GM19395 (cell line): ENCODE results near the gene AP1S3.
A peak's percentile ranks its signal among the peaks of the same experiment; 100 is the strongest.

Experiments used
- ATAC-seq: cut with Tn5 transposase; IDR thresholded peaks from one replicate; pipeline ENCODE4 v1.9.1; 2021; ENCODE audit warnings: mild to moderate bottlenecking, moderate library complexity; ENCODE audit not compliant: unreplicated experiment

AP1S3 gene

GRCh38 chr2:223725986-223726970 is 111.1 kb downstream of the AP1S3 start:
- ATAC-seq: no peak

GRCh38 chr2:223725494-223725893 is 111.9 kb downstream of the AP1S3 start:
- no peak for ATAC-seq

- ATAC-seq: no peak
Observed at GRCh38 chr2:223724861-223725260, 112.5 kb downstream of the AP1S3 start.

- no peak for ATAC-seq
Observed at GRCh38 chr2:223723954-223724411, 113.4 kb downstream of the AP1S3 start.

- ATAC-seq: no peak
Observed at GRCh38 chr2:223722226-223722625, 115.2 kb downstream of the AP1S3 start.

- no peak for ATAC-seq
Observed at GRCh38 chr2:223721746-223722145, 115.6 kb downstream of the AP1S3 start.

- ATAC-seq: peak; percentile 82
Observed at GRCh38 chr2:223720367-223720766, 117.0 kb downstream of the AP1S3 start.

GRCh38 chr2:223712642-223713041 is 124.7 kb downstream of the AP1S3 start:
- no peak for ATAC-seq

GRCh38 chr2:223711596-223712326 is 125.6 kb downstream of the AP1S3 start:
- ATAC-seq: no peak
